SK-N-SH (cell line): ENCODE measurements around the gene ARHGAP6. TPM values are rescaled to one million over a fixed set of nuclear protein-coding genes. Genes with fewer than 3 reads are reported as not detected.

Experiments
- CTCF ChIA-PET: fragments of 300-600, 350-600 bp; formaldehyde crosslinking; extraction: SDS; loops from one replicate; lab custom pipeline; 2021; lab: Yijun Ruan, JAX
- POLR2A ChIA-PET: fragments of 350-600 bp; sonication (Branson Sonifier 250); formaldehyde crosslinking; extraction: SDS; loops from one replicate; lab custom pipeline; 2020; ENCODE audit warnings: antibody characterized with exemption, inconsistent platforms; lab: Yijun Ruan, JAX
- DNase-seq: peaks from one replicate; pipeline ENCODE4 v3.0.0; 2012
- H2AFZ ChIP-seq: fragments of 200-600 bp; sonication (generic); 2 replicates; pipeline ENCODE4 v1.8.1; 2016; ENCODE audit warnings: antibody characterized with exemption, mild to moderate bottlenecking, low read depth
- H3F3A ChIP-seq: fragments of 200-600 bp; sonication (generic); replicated peaks from 2 replicates; pipeline ENCODE3; 2016; ENCODE audit warnings: antibody characterized with exemption, mild to moderate bottlenecking; ENCODE audit not compliant: insufficient read depth
- H3K27ac ChIP-seq, 2 experiments: fragments of 200-500 bp in 1 of 2; fragments of 200-600 bp in 1 of 2; sonication (Bioruptor generic) in 1 of 2; sonication (generic), shearing (Covaris generic) in 1 of 2; 2 replicates each; pipeline versions ENCODE4 v1.5.1 to v1.6.1; 2014 to 2016; ENCODE audit warnings: low read depth in 2 of 2, inconsistent platforms in 1 of 2, low read length in 1 of 2, mild to moderate bottlenecking in 1 of 2, mixed read lengths in 1 of 2
- H3K27me3 ChIP-seq: fragments of 200-600 bp; sonication (generic), shearing (Covaris generic); 2 replicates; pipeline ENCODE4 v1.6.1; 2016; ENCODE audit warnings: mixed run types; ENCODE audit not compliant: insufficient read depth
- H3K36me3 ChIP-seq, 2 experiments: fragments of 200-500 bp in 1 of 2; fragments of 200-600 bp in 1 of 2; sonication (Bioruptor generic) in 1 of 2; sonication (generic) in 1 of 2; replicated peaks in 1 of 2; 2 replicates each; pipeline versions ENCODE3 to v1.5.1; 2014 to 2016; ENCODE audit warnings: low read length in 1 of 2, mild to moderate bottlenecking in 1 of 2; ENCODE audit not compliant: insufficient read depth in 2 of 2, control insufficient read depth in 1 of 2
- H3K4me1 ChIP-seq, 2 experiments: fragments of 200-500 bp in 1 of 2; fragments of 200-600 bp in 1 of 2; sonication (Bioruptor generic) in 1 of 2; sonication (generic), shearing (Covaris generic) in 1 of 2; 2 replicates each; pipeline versions ENCODE4 v1.5.1 to v1.6.1; 2014 to 2016; ENCODE audit warnings: low read depth in 1 of 2, low read length in 1 of 2, mixed run types in 1 of 2; ENCODE audit not compliant: insufficient read depth in 2 of 2, control insufficient read depth in 1 of 2
- H3K4me2 ChIP-seq: fragments of 200-600 bp; sonication (generic), shearing (Covaris generic); 2 replicates; pipeline ENCODE4 v1.6.1; 2017; ENCODE audit warnings: mixed run types
- H3K4me3 ChIP-seq, 2 experiments: fragments of 200-500 bp in 1 of 2; fragments of 200-600 bp in 1 of 2; sonication (Bioruptor generic) in 1 of 2; sonication (generic), shearing (Covaris generic) in 1 of 2; 2 replicates each; pipeline versions ENCODE4 v1.5.1 to v1.8.1; 2014 to 2016; ENCODE audit warnings: low read depth in 2 of 2, inconsistent platforms in 1 of 2, low read length in 1 of 2, mild to moderate bottlenecking in 1 of 2, mixed read lengths in 1 of 2, moderate library complexity in 1 of 2
- H3K79me2 ChIP-seq: fragments of 200-600 bp; sonication (generic); 2 replicates; pipeline ENCODE4 v1.8.1; 2017; ENCODE audit warnings: mild to moderate bottlenecking; ENCODE audit not compliant: insufficient read depth
- H3K9ac ChIP-seq: fragments of 200-600 bp; sonication (generic); 2 replicates; pipeline ENCODE4 v1.6.1; 2017; ENCODE audit warnings: mixed run types
- H3K9me2 ChIP-seq: fragments of 200-600 bp; sonication (generic); 2 replicates; pipeline ENCODE4 v1.6.1; 2017; ENCODE audit warnings: mixed run types
- H3K9me3 ChIP-seq: fragments of 200-600 bp; sonication (generic); 2 replicates; pipeline ENCODE4 v1.6.1; 2017; ENCODE audit warnings: mixed run types, mild to moderate bottlenecking, moderate library complexity
- H4K20me1 ChIP-seq: fragments of 200-600 bp; sonication (generic); 2 replicates; pipeline ENCODE4 v1.6.1; 2017; ENCODE audit warnings: mild to moderate bottlenecking, mixed run types; ENCODE audit not compliant: insufficient read depth
- CHD2 ChIP-seq: fragments of 150-350 bp; IDR thresholded peaks from 2 replicates; pipeline ENCODE4 v1.6.1; 2018; ENCODE audit warnings: low read length; ENCODE audit not compliant: partially characterized antibody
- EZH2phosphoT487 ChIP-seq: fragments of 200-600 bp; sonication (generic); IDR thresholded peaks from 2 replicates; pipeline ENCODE4 v1.6.1; 2017; ENCODE audit warnings: low read depth, mixed run types, mild to moderate bottlenecking, antibody characterized with exemption, moderate library complexity, borderline replicate concordance
- FOXJ3 ChIP-seq: sonication (generic); formaldehyde crosslinking; IDR thresholded peaks from 2 replicates; pipeline ENCODE4 v1.5.1; 2020; ENCODE audit warnings: mild to moderate bottlenecking, missing genetic modification reagents
- FOXM1 ChIP-seq: IDR thresholded peaks from 2 replicates; pipeline ENCODE4 v1.4.0; 2012; ENCODE audit warnings: low read depth, mild to moderate bottlenecking
- GATA2 ChIP-seq: sonication (generic); formaldehyde crosslinking; IDR thresholded peaks from 2 replicates; pipeline ENCODE4 v1.5.0; 2020; ENCODE audit warnings: mild to moderate bottlenecking, missing genetic modification reagents
- JUND ChIP-seq: IDR thresholded peaks from 2 replicates; pipeline ENCODE4 v1.4.0; 2012
- MEF2A ChIP-seq: IDR thresholded peaks from 2 replicates; pipeline ENCODE4 v1.4.0; 2012; ENCODE audit warnings: low read depth, borderline replicate concordance
- MXI1 ChIP-seq: IDR thresholded peaks from 2 replicates; pipeline ENCODE4 v1.6.1; 2012; ENCODE audit warnings: mild to moderate bottlenecking, low read depth, low read length, improper control_type of control experiment
- NFIC ChIP-seq: IDR thresholded peaks from 2 replicates; pipeline ENCODE4 v1.4.0; 2012; ENCODE audit warnings: borderline replicate concordance
- POLR2AphosphoS5 ChIP-seq: IDR thresholded peaks from 2 replicates; pipeline ENCODE4 v1.6.1; 2012; ENCODE audit warnings: low read depth, low read length
- RAD21 ChIP-seq: IDR thresholded peaks from 2 replicates; pipeline ENCODE4 v1.6.1; 2012; ENCODE audit warnings: mild to moderate bottlenecking, low read length
- RXRA ChIP-seq: IDR thresholded peaks from 2 replicates; pipeline ENCODE4 v1.4.0; 2012; ENCODE audit warnings: low read depth, mild to moderate bottlenecking, borderline replicate concordance
- SIN3A ChIP-seq: IDR thresholded peaks from 2 replicates; pipeline ENCODE4 v1.6.1; 2012; ENCODE audit warnings: low read depth, mild to moderate bottlenecking, low read length, moderate library complexity, borderline replicate concordance
- SMC3 ChIP-seq: IDR thresholded peaks from 2 replicates; pipeline ENCODE4 v1.6.1; 2012; ENCODE audit warnings: low read depth, low read length, improper control_type of control experiment
- TAF1 ChIP-seq: IDR thresholded peaks from 2 replicates; pipeline ENCODE4 v1.6.1; 2012; ENCODE audit warnings: low read depth, mild to moderate bottlenecking, low read length, moderate library complexity, borderline replicate concordance
- YY1 ChIP-seq: IDR thresholded peaks from 2 replicates; pipeline ENCODE4 v1.4.0; 2012; ENCODE audit warnings: low read depth, mild to moderate bottlenecking
- WGBS: methylation state at CpG from one replicate; pipeline ENCODE4 v1.1.6; 2017; ENCODE audit warnings: low lambda C conversion rate; 5-methylcytosine and 5-hydroxymethylcytosine counted together
- polyA plus RNA-seq, 3 experiments: library from polyadenylated mRNA; depleted of rRNA; stranded (reverse); fragments of >200 nt; gene quantifications; 2 replicates each; pipeline ENCODE4 v1.2.3, GENCODE V29; 2012
- TF ChIP-seq, protein P1 (sequence below): IDR thresholded peaks from 2 replicates; pipeline ENCODE4; 2012
- TF ChIP-seq, protein P2 (sequence below): fragments of 200-600 bp; sonication (generic); IDR thresholded peaks from 2 replicates; pipeline ENCODE4 v1.6.1; 2017; ENCODE audit warnings: antibody characterized with exemption, mild to moderate bottlenecking, moderate library complexity
- TF ChIP-seq, protein P3 (sequence below): IDR thresholded peaks from 2 replicates; pipeline ENCODE4 v1.4.0; 2012; ENCODE audit warnings: low read depth
- TF ChIP-seq, protein P4 (sequence below): fragments of 150-350 bp; IDR thresholded peaks from 2 replicates; pipeline ENCODE4 v1.6.1; 2017; ENCODE audit warnings: antibody characterized with exemption, low read length, low read depth, borderline replicate concordance

The ARHGAP6 gene
- polyA plus RNA-seq, 1 of the 3 experiments (the other 2 are of a cell fraction), result 0.16 TPM

DNA sequence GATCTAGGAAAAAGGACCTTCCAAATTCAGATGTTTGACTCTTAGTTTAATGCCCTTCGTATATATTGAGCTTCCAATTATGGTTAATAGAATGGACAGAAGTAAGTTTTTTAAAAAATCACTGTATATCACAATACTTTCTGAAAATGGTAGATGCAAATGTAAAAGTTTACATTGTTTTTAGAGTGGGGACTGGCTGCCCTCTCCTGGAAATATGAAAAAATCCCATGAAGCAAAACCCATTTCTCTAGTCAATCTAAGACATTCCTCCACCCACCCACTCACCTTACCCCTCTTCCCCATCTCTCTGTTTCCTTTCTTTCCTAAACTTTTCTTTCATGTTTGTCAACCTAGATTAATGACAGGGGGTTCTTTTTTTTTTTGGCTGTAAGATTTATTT lies 134.5 kb downstream of the ARHGAP6 start (continued):
- TF ChIP-seq, protein P1, sequence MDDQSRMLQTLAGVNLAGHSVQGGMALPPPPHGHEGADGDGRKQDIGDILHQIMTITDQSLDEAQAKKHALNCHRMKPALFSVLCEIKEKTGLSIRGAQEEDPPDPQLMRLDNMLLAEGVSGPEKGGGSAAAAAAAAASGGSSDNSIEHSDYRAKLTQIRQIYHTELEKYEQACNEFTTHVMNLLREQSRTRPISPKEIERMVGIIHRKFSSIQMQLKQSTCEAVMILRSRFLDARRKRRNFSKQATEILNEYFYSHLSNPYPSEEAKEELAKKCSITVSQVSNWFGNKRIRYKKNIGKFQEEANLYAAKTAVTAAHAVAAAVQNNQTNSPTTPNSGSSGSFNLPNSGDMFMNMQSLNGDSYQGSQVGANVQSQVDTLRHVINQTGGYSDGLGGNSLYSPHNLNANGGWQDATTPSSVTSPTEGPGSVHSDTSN, result no peak
- TF ChIP-seq RAD21 (peak; percentile 62), JUND (no peak)
- TF ChIP-seq, protein P2, sequence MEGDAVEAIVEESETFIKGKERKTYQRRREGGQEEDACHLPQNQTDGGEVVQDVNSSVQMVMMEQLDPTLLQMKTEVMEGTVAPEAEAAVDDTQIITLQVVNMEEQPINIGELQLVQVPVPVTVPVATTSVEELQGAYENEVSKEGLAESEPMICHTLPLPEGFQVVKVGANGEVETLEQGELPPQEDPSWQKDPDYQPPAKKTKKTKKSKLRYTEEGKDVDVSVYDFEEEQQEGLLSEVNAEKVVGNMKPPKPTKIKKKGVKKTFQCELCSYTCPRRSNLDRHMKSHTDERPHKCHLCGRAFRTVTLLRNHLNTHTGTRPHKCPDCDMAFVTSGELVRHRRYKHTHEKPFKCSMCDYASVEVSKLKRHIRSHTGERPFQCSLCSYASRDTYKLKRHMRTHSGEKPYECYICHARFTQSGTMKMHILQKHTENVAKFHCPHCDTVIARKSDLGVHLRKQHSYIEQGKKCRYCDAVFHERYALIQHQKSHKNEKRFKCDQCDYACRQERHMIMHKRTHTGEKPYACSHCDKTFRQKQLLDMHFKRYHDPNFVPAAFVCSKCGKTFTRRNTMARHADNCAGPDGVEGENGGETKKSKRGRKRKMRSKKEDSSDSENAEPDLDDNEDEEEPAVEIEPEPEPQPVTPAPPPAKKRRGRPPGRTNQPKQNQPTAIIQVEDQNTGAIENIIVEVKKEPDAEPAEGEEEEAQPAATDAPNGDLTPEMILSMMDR, result peak; percentile 58

DNA sequence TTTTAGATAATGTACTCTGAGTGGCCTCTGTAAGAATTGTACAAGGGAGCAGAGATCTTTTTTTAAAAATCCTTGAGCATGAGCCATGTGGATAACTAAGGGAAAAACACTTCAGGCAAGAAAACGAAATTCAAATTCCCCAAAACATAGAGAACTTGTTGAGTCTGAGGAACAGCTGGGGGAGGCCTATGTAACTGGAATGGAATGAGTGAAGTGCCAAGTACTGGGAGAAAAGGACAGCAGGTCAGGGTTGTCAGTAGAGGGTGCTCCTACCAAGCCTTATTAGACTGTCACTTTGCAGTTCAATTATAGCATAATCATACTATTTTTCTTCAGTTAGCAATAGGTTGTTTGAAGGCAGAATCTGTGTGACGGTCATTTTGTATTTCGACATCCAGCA lies 135.1 kb downstream of the ARHGAP6 start:
- H4K20me1 ChIP-seq, result no peaks in the 10 kb centered on the region
- POLR2A ChIA-PET, result no interaction called here
- H3K4me1 ChIP-seq, result no peaks in the 10 kb centered on the region
- 45% methylated on average over 3 of the region's 3 CpGs for WGBS
- H3K4me3 ChIP-seq, result no peak overlapping the region
- TF ChIP-seq YY1 (no peak), FOXJ3 (CRISPR knock-in tag) (no peak), NFIC (no peak), RXRA (no peak), RAD21 (no peak), GATA2 (CRISPR knock-in tag) (no peak)
- TF ChIP-seq, protein P3, sequence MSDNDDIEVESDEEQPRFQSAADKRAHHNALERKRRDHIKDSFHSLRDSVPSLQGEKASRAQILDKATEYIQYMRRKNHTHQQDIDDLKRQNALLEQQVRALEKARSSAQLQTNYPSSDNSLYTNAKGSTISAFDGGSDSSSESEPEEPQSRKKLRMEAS, result no peak
- TF ChIP-seq, protein P4, sequence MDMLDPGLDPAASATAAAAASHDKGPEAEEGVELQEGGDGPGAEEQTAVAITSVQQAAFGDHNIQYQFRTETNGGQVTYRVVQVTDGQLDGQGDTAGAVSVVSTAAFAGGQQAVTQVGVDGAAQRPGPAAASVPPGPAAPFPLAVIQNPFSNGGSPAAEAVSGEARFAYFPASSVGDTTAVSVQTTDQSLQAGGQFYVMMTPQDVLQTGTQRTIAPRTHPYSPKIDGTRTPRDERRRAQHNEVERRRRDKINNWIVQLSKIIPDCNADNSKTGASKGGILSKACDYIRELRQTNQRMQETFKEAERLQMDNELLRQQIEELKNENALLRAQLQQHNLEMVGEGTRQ, result no peak
- no peaks in the 10 kb centered on the region for H3K9me3 ChIP-seq
- no peaks in the 10 kb centered on the region for H3K36me3 ChIP-seq
- H3K79me2 ChIP-seq, result no peaks in the 10 kb centered on the region
- H3K9ac ChIP-seq, result no peak overlapping the region
- no peaks in the 10 kb centered on the region for H3K27me3 ChIP-seq
- H3K9me2 ChIP-seq, result no peaks in the 10 kb centered on the region
- no peak overlapping the region for H2AFZ ChIP-seq
- CTCF ChIA-PET, result interaction anchor here (0.7 to 2.3 kb wide), 5 partner anchors 11 to 387 kb away, joined by 3 to 10 read pairs (median 4); partner anchors contain the start of gene MSL3
- no peak overlapping the region for H3K4me2 ChIP-seq
- no peaks in the 10 kb centered on the region for H3F3A ChIP-seq
- H3K27ac ChIP-seq, result no peak overlapping the region
- no peak for DNase-seq

DNA sequence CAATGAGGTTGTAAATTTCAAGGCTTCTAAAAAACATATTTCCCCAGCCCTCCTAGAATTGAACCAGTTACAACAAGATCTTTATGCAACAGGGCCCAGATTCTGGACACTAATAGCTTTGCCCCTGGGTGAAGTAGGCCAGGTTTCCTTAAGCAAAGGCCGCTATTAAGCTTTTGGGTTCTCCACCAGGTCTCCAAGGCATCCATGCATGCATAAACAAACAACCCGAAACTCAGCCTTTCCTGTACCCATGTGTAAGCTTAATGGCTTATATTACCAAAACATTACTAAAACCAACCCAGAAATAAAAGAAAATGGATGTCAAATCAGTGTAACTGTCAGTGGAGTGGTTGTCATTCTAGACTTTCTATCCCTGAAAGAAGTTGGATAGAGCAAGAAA lies 137.1 kb downstream of the ARHGAP6 start:
- Histone ChIP-seq H3K4me2 (no peak overlapping the region), H3F3A (no peaks in the 10 kb centered on the region), H3K9me3 (no peaks in the 10 kb centered on the region), H3K9me2 (no peaks in the 10 kb centered on the region), H3K4me1 (no peaks in the 10 kb centered on the region), H3K36me3 (no peaks in the 10 kb centered on the region), H3K27ac (no peak overlapping the region), H3K27me3 (no peaks in the 10 kb centered on the region), H3K4me3 (no peak overlapping the region), H2AFZ (no peak overlapping the region), H4K20me1 (no peaks in the 10 kb centered on the region), H3K79me2 (no peaks in the 10 kb centered on the region), H3K9ac (no peak overlapping the region)
- POLR2A ChIA-PET, result no interaction called here
- 68% methylated on average over 2 of the region's 2 CpGs for WGBS
- CTCF ChIA-PET, result interaction anchor here (1.2 to 1.4 kb wide), 2 partner anchors 242 to 259 kb away, joined by 5 to 6 read pairs; no protein-coding TSS in a partner anchor
- DNase-seq, result no peak
- TF ChIP-seq TAF1, result no peak
- no peak for TF ChIP-seq MXI1
- no peak for TF ChIP-seq FOXM1
- TF ChIP-seq SMC3, result no peak
- TF ChIP-seq, protein P3, result no peak
- no peak for TF ChIP-seq FOXJ3 (CRISPR knock-in tag)
- TF ChIP-seq RAD21, result no peak
- TF ChIP-seq YY1, result no peak
- no peak for TF ChIP-seq EZH2phosphoT487
- TF ChIP-seq NFIC, result no peak
- TF ChIP-seq POLR2AphosphoS5, result no peak
- TF ChIP-seq MEF2A, result no peak
- TF ChIP-seq SIN3A, result no peak
- TF ChIP-seq CHD2, result no peak
- TF ChIP-seq, protein P2, result no peak
